Endothelial cell of coronary artery (primary cell): ENCODE measurements around the gene PRPF31. TPM values are rescaled to one million over a fixed set of nuclear protein-coding genes. Genes with fewer than 3 reads are reported as not detected.

Experiments used
- total RNA-seq: library from RNA; depleted of rRNA; stranded (reverse); fragments of >200 nt; gene quantifications from 2 replicates; pipeline ENCODE4 v1.2.3, GENCODE V29; 2014

The PRPF31 gene, protein sequence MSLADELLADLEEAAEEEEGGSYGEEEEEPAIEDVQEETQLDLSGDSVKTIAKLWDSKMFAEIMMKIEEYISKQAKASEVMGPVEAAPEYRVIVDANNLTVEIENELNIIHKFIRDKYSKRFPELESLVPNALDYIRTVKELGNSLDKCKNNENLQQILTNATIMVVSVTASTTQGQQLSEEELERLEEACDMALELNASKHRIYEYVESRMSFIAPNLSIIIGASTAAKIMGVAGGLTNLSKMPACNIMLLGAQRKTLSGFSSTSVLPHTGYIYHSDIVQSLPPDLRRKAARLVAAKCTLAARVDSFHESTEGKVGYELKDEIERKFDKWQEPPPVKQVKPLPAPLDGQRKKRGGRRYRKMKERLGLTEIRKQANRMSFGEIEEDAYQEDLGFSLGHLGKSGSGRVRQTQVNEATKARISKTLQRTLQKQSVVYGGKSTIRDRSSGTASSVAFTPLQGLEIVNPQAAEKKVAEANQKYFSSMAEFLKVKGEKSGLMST
- 68.6 and 74.4 TPM in 2 replicates for total RNA-seq

DNA sequence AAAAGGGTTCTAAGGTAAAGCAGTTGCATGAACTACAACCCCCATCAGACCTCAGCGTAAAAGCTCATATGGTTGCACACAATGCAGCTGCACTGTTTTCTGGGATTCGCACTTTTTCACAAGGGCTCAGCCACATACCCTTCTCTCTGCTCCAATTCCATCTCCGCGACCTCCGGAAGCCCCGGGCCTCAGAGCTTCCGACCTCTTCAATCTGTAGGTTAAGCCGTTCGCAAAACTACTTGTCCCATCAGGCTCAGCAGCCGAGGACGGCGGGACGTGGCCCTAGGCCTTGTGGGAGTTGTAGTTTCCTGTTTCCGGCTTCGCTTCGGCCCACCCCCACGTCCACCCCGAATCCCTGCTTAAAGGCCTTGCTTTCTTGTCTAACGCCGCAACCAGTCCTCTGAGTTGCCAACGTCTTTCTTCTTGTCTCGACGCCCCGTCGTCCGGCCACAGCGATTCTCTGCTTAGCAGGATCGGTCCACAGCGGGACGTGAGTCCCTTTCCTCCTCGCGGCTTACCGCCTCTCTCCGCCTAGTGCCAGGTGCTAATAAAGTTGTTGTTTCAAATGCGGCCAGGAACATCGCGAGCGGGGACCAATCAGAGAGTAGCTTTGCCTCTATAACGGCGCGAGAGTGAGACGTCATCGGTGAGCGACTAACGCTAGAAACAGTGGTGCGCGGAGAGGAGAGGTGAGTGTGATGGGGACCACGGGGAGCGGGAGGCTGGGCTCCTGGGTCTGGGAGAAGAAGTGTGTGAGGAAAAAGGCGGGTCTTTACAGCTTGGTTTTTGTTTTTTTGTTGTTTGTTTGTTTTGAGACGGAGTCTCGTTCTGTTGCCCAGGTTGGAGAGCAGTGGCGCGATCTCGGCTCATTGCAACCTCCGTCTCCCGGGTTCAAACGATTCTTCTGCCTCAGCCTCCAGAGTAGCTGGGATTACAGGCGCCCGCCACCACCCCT lies at the start of gene PRPF31, which contains the start of gene TFPT:
PRPF31 (plus strand) TSS at position 646 of the 955 bp plus-strand sequence. CDS start 2,525 bp downstream, outside the sequence.
TFPT (minus strand) TSS at position 549 of the 955 bp plus-strand sequence; CDS start at position 161, 388 bp downstream.

DNA sequence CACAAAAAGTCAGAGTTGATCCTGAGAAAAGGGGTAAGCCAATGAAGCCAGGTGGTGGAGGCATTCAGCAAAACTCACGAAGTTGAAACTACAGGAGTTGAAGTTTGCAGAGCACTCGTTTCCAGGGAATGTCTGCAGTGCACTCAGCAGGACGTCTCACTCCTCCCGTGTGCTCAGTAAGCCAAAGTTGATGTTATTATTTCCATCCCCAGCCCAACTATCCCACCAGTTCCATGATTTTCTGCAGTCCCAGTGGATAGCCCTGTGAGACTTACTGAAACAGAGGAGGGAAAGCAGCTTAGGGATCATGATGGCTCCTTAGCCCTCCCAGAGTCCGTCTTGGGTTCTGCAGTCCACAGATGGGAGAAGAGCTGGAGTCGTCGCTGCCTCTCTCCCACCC lies 34.5 kb upstream of the PRPF31 start, which contains the start of gene TARM1:
TARM1 (minus strand) TSS at position 334 of the 400 bp plus-strand sequence; CDS start at position 309, 25 bp downstream.

DNA sequence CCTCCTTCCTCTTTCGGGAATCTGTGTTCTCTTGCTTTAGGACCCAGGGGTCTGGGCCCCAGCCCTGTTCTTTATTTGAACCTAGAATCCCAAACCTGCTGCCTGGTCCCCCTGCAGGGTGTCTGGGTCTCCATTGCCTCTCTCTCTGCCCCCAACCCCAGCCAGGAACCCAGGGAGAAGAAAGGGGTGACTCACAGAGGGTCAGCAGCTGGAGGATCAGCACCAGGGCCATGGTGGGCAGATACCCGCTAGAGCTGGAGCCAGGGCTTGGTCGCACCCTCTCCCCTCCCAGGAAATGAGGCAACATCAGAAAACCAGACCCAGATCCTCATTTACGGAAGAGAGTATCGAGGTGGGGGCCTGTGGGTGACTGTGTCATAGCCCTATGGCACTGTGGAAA lies 15.0 kb upstream of the PRPF31 start, which contains the start of gene OSCAR:
OSCAR (minus strand) TSS at position 243 of the 400 bp plus-strand sequence; CDS start at position 232, 11 bp downstream.

DNA sequence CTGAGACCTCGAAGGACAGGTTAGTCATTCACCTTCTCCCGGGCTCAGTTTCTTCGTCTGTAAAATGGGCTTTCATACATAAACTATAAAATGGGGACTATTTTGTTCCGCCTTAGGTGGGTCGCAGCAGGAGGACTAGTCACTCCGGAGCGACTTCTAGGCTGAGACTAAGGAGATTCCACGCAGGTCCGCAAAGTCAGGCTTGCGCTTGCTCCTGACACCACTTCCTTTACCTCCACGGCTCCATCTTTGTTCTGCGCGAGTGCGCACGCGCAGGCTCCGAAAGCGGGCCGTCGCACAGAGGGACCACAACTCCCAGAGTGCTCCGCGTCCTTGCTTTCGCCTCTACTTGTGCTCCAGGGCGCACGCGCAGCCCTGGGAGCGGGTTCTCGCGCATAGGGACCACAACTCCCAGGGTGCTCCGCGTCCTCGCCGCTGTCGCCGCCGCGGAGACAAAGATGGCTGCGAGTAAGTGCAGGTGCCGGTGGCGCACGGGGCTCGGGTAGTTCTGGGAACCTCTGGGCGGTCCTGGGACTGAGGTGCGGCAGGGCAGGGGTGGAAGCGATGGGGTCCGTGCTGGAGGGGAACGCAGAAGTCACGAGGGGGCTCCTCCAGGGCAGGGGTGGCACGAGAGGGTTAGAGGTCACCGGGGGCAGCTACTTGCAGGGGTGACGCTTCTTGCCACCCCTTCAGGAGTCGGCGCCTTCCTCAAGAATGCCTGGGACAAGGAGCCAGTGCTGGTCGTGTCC lies 13.0 kb upstream of the PRPF31 start, which contains the start of gene NDUFA3:
NDUFA3 (plus strand) TSS at position 435 of the 749 bp plus-strand sequence; CDS start at position 459, 24 bp downstream.

DNA sequence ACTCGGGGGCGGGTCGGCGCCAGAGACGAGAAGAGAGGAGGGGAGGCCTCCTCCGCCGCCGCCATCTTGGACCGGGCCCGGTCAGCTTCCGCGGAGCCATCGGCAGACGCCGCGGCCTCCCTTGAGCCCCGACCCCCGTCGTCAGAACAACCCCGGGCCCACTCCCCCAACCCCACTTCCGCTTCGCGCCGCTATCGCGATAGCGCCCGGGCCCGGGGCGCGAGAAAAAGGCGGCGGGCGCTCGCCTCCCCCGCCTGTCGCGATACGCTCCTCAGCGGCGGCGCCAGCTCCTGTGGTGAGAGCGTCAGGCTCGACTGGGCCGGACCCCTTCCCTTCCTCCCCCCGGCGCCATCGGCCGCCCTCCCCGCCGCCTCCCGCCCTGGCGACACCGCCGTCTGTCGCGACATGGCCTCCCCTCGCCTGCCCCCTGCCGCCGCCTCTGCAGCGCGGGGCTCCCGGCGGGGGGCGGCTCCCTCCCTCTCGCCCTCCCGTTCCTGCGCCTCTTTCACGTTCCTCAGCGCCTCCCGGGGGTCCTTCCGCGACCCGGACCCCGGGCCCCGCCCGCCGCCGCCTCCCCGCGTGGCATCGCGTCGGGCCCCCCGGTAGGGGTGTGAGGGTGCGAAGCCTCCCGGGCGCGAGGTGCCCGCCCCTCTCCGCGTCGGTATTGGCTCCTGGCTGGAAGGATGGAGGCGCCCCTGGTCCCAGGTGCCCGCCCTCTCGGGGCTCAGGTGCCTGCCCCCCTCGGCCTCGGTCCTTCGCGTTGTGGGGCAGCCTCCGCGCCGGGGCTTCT lies 22.3 kb downstream of the PRPF31 start, which contains the start of gene CNOT3:
CNOT3 (plus strand) TSS at position 64 of the 790 bp plus-strand sequence. CDS start 5,217 bp downstream, outside the sequence.

DNA sequence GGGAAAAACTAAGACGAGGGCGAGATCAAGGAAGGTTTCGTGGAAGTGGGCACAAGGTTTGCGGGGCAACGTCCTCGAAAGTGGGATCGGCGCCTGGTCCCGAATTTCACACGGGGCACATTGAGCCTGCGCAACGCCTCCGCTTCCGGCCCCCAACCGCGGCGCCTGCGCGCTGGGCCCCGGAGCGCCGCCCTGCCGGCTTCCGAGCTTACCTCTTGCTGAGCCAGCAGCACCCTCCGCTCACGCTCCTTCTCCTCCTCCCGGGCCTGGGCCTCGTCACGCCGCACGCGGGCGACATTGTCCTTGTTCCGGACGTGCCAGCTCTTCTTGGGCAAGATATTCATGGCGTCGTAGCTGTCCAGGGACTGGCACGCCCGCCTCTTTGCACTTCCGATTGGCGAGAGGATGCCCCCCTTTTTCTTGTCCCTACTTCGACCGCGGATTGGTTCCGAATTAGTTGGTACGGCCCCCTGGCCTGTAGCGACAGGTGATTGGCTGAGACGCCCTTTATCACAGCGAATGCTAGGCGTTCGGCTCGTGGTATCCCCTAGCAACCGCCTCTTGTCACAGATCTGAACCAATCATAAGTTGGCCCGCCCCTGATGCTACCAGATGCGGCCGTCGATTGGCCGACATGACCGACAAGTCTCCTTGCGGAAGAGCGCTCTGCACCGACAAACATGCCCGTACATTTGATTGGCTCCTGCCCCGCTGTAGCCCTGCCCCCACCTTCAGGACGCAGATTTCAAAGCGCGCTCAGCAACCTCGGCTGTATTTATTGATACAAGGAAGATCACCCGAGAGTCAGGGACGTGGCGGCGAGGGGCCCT lies 44.0 kb downstream of the PRPF31 start, which contains the start of gene LENG1:
LENG1 (minus strand) TSS at position 370 of the 830 bp plus-strand sequence; CDS start at position 344, 26 bp downstream.

DNA sequence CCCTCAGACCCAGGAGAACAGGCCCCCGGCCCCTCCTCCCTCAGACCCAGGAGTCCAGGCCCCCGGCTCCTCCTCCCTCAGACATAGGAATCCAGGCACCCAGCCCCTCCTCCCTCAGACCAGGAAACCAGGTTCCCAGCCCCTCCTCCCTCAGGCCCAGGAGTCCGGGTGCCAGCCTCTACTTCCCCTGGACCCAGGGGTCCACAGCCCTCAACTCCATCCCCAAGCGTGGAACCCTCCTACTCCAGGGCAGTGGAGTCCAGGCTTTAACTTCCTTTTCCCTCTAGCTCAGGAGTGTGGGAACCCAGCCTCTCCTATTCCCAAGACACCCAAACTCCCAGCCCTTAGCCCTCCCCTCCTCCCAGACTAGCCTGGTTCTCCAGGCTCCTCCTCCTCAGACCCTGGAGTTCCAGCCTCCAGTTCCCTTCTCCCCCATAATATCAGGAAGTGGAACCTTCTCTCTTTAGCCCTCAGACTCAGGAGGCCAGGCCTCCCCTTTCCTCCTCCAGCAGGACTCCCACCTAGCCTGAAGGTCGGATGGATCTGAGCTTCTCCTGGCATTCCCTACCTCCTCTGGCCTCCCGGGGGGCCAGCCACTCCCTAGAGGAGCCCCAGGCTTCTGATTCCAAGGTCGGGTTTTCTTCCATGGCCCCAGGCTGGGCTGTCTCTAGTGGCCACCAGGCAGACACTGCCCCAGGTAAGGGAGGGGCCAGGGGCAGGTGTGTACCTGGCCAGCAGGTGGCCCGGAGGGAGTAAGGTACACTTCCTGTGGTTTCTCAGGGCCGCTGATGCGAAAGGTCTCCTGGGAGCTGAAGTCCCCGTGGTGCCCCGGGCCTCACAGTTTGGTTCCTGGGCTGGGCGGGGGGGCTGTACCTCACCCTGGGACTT lies 57.2 kb downstream of the PRPF31 start, which contains the start of gene TMC4:
TMC4 (minus strand) TSS at position 690 of the 888 bp plus-strand sequence; CDS start at position 647, 43 bp downstream.

Other genes with a start within 250 kb of the PRPF31 start
- gene MYADM, start 247.9 kb upstream of the PRPF31 start, total RNA-seq: 7.6 and 14.1 TPM in 2 replicates
- gene PRKCG, start 233.6 kb upstream of the PRPF31 start, total RNA-seq: 0.09 TPM in 1 of 2 replicates, not detected in the other
- 0.18 and 0.38 TPM in 2 replicates for gene CACNG7, start 206.5 kb upstream of the PRPF31 start, total RNA-seq
- gene CACNG8, start 152.8 kb upstream of the PRPF31 start, total RNA-seq: 1.7 and 3.6 TPM in 2 replicates
- 1.6 and 3.3 TPM in 2 replicates for gene CACNG6, start 124.1 kb upstream of the PRPF31 start, total RNA-seq
- not detected in 2 replicates for gene VSTM1, start 51.9 kb upstream of the PRPF31 start, total RNA-seq
- gene TARM1, start 34.4 kb upstream of the PRPF31 start, total RNA-seq: not detected in 2 replicates
- gene OSCAR, start 15.0 kb upstream of the PRPF31 start, total RNA-seq: 0.19 TPM in 1 of 2 replicates, not detected in the other
- 15.0 and 18.3 TPM in 2 replicates for gene NDUFA3, start 12.9 kb upstream of the PRPF31 start, total RNA-seq
- 23.1 and 28.9 TPM in 2 replicates for gene TFPT, start 97 bp upstream of the PRPF31 start, total RNA-seq
- gene CNOT3, start 22.0 kb downstream of the PRPF31 start, total RNA-seq: 11.3 and 11.4 TPM in 2 replicates
- 6.9 and 7.9 TPM in 2 replicates for gene LENG1, start 44.0 kb downstream of the PRPF31 start, total RNA-seq
- gene TMC4, start 57.4 kb downstream of the PRPF31 start, total RNA-seq: not detected in 2 replicates
- gene MBOAT7, start 73.8 kb downstream of the PRPF31 start, total RNA-seq: 38.2 and 50.6 TPM in 2 replicates
- 38.1 and 44.1 TPM in 2 replicates for gene TSEN34, start 75.6 kb downstream of the PRPF31 start, total RNA-seq
- 2,394 and 3,413 TPM in 2 replicates for gene RPS9, start 85.1 kb downstream of the PRPF31 start, total RNA-seq
- gene LILRB3, start 107.3 kb downstream of the PRPF31 start, total RNA-seq: not detected in 2 replicates
- gene LILRA6, start 127.0 kb downstream of the PRPF31 start, total RNA-seq: not detected in 2 replicates
- gene LILRB5, start 141.5 kb downstream of the PRPF31 start, total RNA-seq: not detected in 2 replicates
- gene LILRB2, start 165.4 kb downstream of the PRPF31 start, total RNA-seq: not detected in 2 replicates
- not detected in 2 replicates for gene LILRA5, start 197.4 kb downstream of the PRPF31 start, total RNA-seq
- not detected in 2 replicates for gene LILRA4, start 223.4 kb downstream of the PRPF31 start, total RNA-seq
- gene LAIR1, start 249.2 kb downstream of the PRPF31 start, total RNA-seq: not detected in 2 replicates